Naive thymus-derived CD4-positive, alpha-beta T cell (primary cell): ENCODE measurements around the gene LEKR1. TPM values are rescaled to one million over a fixed set of nuclear protein-coding genes. Genes with fewer than 3 reads are reported as not detected.

Experiments
- ATAC-seq: fragments of 150-1000 bp; cut with Tn5 transposase; 2 replicates; pipeline ENCODE4 v1.10.0; 2021; ENCODE audit warnings: mild to moderate bottlenecking, moderate library complexity
- CTCF ChIA-PET: fragments of 350-600 bp; sonication (Branson Sonifier 250); formaldehyde crosslinking; loops from one replicate; lab custom pipeline; 2021; ENCODE audit warnings: antibody characterized with exemption; lab: Charles Lee
- POLR2A ChIA-PET: fragments of 350-600 bp; sonication (Branson Sonifier 250); formaldehyde crosslinking; loops from one replicate; lab custom pipeline; 2021; ENCODE audit warnings: antibody characterized with exemption, inconsistent platforms; lab: Charles Lee
- DNase-seq, 9 donors: peaks; one replicate each; pipeline versions ENCODE4 v3.0.0 to v3.0.0-alpha.2; 2020 to 2022; ENCODE audit warnings: mixed read lengths in 1 of 9
- H3K27ac ChIP-seq: one replicate; pipeline ENCODE4 v1.7.0; 2013; ENCODE audit warnings: mild to moderate bottlenecking, low read depth, low read length, moderate library complexity
- H3K27me3 ChIP-seq, 2 donors: one replicate each; pipeline ENCODE4 v1.7.0; 2013; ENCODE audit warnings: low read length in 2 of 2, mild to moderate bottlenecking in 2 of 2, moderate library complexity in 2 of 2; ENCODE audit not compliant: control insufficient read depth in 2 of 2, insufficient read depth in 2 of 2
- H3K36me3 ChIP-seq, 3 experiments: 1 replicate in 2 of 3; 2 replicates in 1 of 3; pipeline ENCODE4 v1.7.0; 2013; ENCODE audit warnings: low read length in 3 of 3, mild to moderate bottlenecking in 3 of 3, moderate library complexity in 1 of 3; ENCODE audit not compliant: insufficient read depth in 3 of 3, control insufficient read depth in 2 of 3
- H3K4me1 ChIP-seq, 2 donors: one replicate each; pipeline ENCODE4 v1.7.0; 2013; ENCODE audit warnings: low read length in 2 of 2, mild to moderate bottlenecking in 2 of 2, moderate library complexity in 1 of 2; ENCODE audit not compliant: control insufficient read depth in 2 of 2, insufficient read depth in 2 of 2
- H3K4me3 ChIP-seq: 2 replicates; pipeline ENCODE4 v1.7.0; 2013; ENCODE audit warnings: mild to moderate bottlenecking, low read length
- H3K9me3 ChIP-seq, 3 experiments: 1 replicate in 2 of 3; 2 replicates in 1 of 3; pipeline ENCODE4 v1.7.0; 2013; ENCODE audit warnings: low read length in 3 of 3; ENCODE audit not compliant: control insufficient read depth in 2 of 3
- H3K27ac Mint-ChIP-seq, 9 donors: one replicate each; pipeline ENCODE4 v1.8.0; 2020 to 2022; ENCODE audit warnings: mixed read lengths in 9 of 9, mild to moderate bottlenecking in 8 of 9, moderate library complexity in 5 of 9, inconsistent platforms in 2 of 9
- H3K27me3 Mint-ChIP-seq, 5 donors: one replicate each; pipeline ENCODE4 v1.8.0; 2021 to 2022; ENCODE audit warnings: mixed read lengths in 5 of 5, mild to moderate bottlenecking in 1 of 5
- H3K36me3 Mint-ChIP-seq, 5 donors: one replicate each; pipeline ENCODE4 v1.8.0; 2020 to 2022; ENCODE audit warnings: mixed read lengths in 5 of 5, mild to moderate bottlenecking in 3 of 5, inconsistent platforms in 1 of 5
- H3K4me1 Mint-ChIP-seq, 7 donors: one replicate each; pipeline ENCODE4 v1.8.0; 2020 to 2022; ENCODE audit warnings: mixed read lengths in 7 of 7, mild to moderate bottlenecking in 3 of 7, inconsistent platforms in 1 of 7
- H3K4me3 Mint-ChIP-seq, 10 donors: one replicate each; pipeline ENCODE4 v1.8.0; 2020 to 2022; ENCODE audit warnings: mild to moderate bottlenecking in 10 of 10, mixed read lengths in 10 of 10, moderate library complexity in 6 of 10, inconsistent platforms in 2 of 10
- H3K9me3 Mint-ChIP-seq, 11 donors: one replicate each; pipeline ENCODE4 v1.8.0; 2020 to 2022; ENCODE audit warnings: mixed read lengths in 11 of 11, mild to moderate bottlenecking in 4 of 11, inconsistent platforms in 1 of 11, moderate library complexity in 1 of 11
- intact Hi-C, 2 donors: fragments of 100-400 bp; cut with micrococcal nuclease; formaldehyde crosslinking; loops; one replicate each; pipeline ENCODE4 v1.15.1; 2023
- polyA plus RNA-seq, 2 donors: library from polyadenylated mRNA; unstranded; fragments of 300-500 nt; fragmentation: Illumina TruSeq; gene quantifications; one replicate each; pipeline ENCODE4 v1.2.3, GENCODE V29; 2021
- total RNA-seq, 6 experiments: library from RNA in 5 of 6; stranded (reverse) in 5 of 6; gene quantifications; 1 replicate in 5 of 6; 2 replicates in 1 of 6; pipeline ENCODE4 v1.2.3 and lab custom pipeline; 2021 to 2026

The LEKR1 gene
- total and polyA plus RNA-seq, 7 experiments from 2014 or later = 0.19 to 5.1 (median 0.81) TPM

GRCh38 chr3:157064402-157064801 lies 238.2 kb downstream of the LEKR1 start:
- H3K4me3 ChIP-seq = no peak overlapping the region
- no peaks in the 10 kb centered on the region for H3K27me3 ChIP-seq
- no peak overlapping the region for H3K4me3 Mint-ChIP-seq
- H3K27ac Mint-ChIP-seq = no peak overlapping the region
- no peaks in the 10 kb centered on the region for H3K36me3 ChIP-seq
- peaks cover 0 to 2% (median 0%) of the 10 kb centered on the region in 11 donors for H3K9me3 Mint-ChIP-seq
- H3K4me1 ChIP-seq = peaks cover 7 to 30% of the 10 kb centered on the region in 2 donors
- ATAC-seq = peak; percentile 52
- intact Hi-C loops = no loop called here
- no peak for DNase-seq
- no peak overlapping the region for H3K27ac ChIP-seq
- H3K27me3 Mint-ChIP-seq = peaks cover 0 to 16% (median 1%) of the 10 kb centered on the region in 5 donors
- no peaks in the 10 kb centered on the region for H3K9me3 ChIP-seq
- ChIA-PET CTCF (no interaction called here), POLR2A (no interaction called here)
- H3K4me1 Mint-ChIP-seq = peaks cover 7 to 25% (median 19%) of the 10 kb centered on the region in 7 donors
- peaks cover 0 to 3% (median 0%) of the 10 kb centered on the region in 5 donors for H3K36me3 Mint-ChIP-seq

GRCh38 chr3:157065201-157065600 lies 239.0 kb downstream of the LEKR1 start:
- H3K27me3 Mint-ChIP-seq = peaks cover 0 to 16% (median 0%) of the 10 kb centered on the region in 5 donors
- peaks cover 7 to 25% (median 19%) of the 10 kb centered on the region in 7 donors for H3K4me1 Mint-ChIP-seq
- H3K27ac ChIP-seq = no peak overlapping the region
- intact Hi-C loops = loop anchor here in 1 of 2 donors (5.0 kb wide), 2 partner anchors 138 to 248 kb away; no protein-coding TSS in a partner anchor
- POLR2A ChIA-PET = interaction anchor here (0.6 kb wide), 1 partner anchor 26 kb away, joined by 3 read pairs; no protein-coding TSS in a partner anchor
- no peaks in the 10 kb centered on the region for H3K27me3 ChIP-seq
- no peak for ATAC-seq
- H3K9me3 ChIP-seq = no peaks in the 10 kb centered on the region
- no peaks in the 10 kb centered on the region for H3K36me3 ChIP-seq
- no peak overlapping the region for H3K4me3 ChIP-seq
- H3K9me3 Mint-ChIP-seq = peaks cover 0 to 2% (median 0%) of the 10 kb centered on the region in 11 donors
- no peak for DNase-seq
- peaks cover 0 to 2% (median 0%) of the 10 kb centered on the region in 5 donors for H3K36me3 Mint-ChIP-seq
- H3K4me3 Mint-ChIP-seq = no peak overlapping the region
- H3K27ac Mint-ChIP-seq = no peak overlapping the region
- peaks cover 7 to 30% of the 10 kb centered on the region in 2 donors for H3K4me1 ChIP-seq
- CTCF ChIA-PET = no interaction called here

GRCh38 chr3:157066335-157067098 lies 240.4 kb downstream of the LEKR1 start:
- POLR2A ChIA-PET = interaction anchor here (1.0 to 1.2 kb wide), 4 partner anchors 109 to 392 kb away, joined by 3 to 4 read pairs (median 4); partner anchors contain the start of gene TIPARP
- intact Hi-C loops = loop anchor here in 1 of 2 donors (5.0 kb wide), 2 partner anchors 139 to 249 kb away; no protein-coding TSS in a partner anchor
- H3K4me3 Mint-ChIP-seq = peak overlapping the region in 8 of 10 donors; percentile 1 to 67 (median 42)

GRCh38 chr3:157067114-157067513 lies 241.0 kb downstream of the LEKR1 start:
- Histone ChIP-seq H3K27ac (no peak overlapping the region), H3K4me1 (peaks cover 7 to 30% of the 10 kb centered on the region in 2 donors), H3K27me3 (no peaks in the 10 kb centered on the region), H3K9me3 (no peaks in the 10 kb centered on the region), H3K4me3 (no peak overlapping the region), H3K36me3 (no peaks in the 10 kb centered on the region)
- peaks cover 0 to 1% (median 0%) of the 10 kb centered on the region in 11 donors for H3K9me3 Mint-ChIP-seq
- ChIA-PET POLR2A (interaction anchor here (1.0 to 1.2 kb wide), 4 partner anchors 108 to 393 kb away, joined by 3 to 4 read pairs (median 4); partner anchors contain the start of gene TIPARP), CTCF (interaction anchor here (0.8 kb wide), 1 partner anchor 40 kb away, joined by 4 read pairs; no protein-coding TSS in a partner anchor)
- peaks cover 0 to 9% (median 0%) of the 10 kb centered on the region in 5 donors for H3K27me3 Mint-ChIP-seq
- H3K27ac Mint-ChIP-seq = peak overlapping the region in 8 of 9 donors; percentile 43 to 90 (median 66)
- H3K4me1 Mint-ChIP-seq = peaks cover 10 to 37% (median 19%) of the 10 kb centered on the region in 7 donors
- peak in 4 of 9 donors; percentile 4 to 54 (median 38) for DNase-seq
- H3K36me3 Mint-ChIP-seq = peaks cover 0 to 2% (median 0%) of the 10 kb centered on the region in 5 donors
- peak overlapping the region in 7 of 10 donors; percentile 1 to 67 (median 48) for H3K4me3 Mint-ChIP-seq
- peak; percentile 73 for ATAC-seq
- intact Hi-C loops = loop anchor here in 1 of 2 donors (5.0 kb wide), 2 partner anchors 140 to 250 kb away; no protein-coding TSS in a partner anchor

More at GRCh38 chr3:157066335-157067098, 240.4 kb downstream of the LEKR1 start:
- Histone ChIP-seq H3K27me3 (no peaks in the 10 kb centered on the region), H3K4me1 (peaks cover 7 to 30% of the 10 kb centered on the region in 2 donors), H3K27ac (no peak overlapping the region), H3K9me3 (no peaks in the 10 kb centered on the region), H3K4me3 (no peak overlapping the region), H3K36me3 (no peaks in the 10 kb centered on the region)
- Mint-ChIP-seq H3K27me3 (peaks cover 0 to 11% (median 0%) of the 10 kb centered on the region in 5 donors), H3K4me1 (peaks cover 7 to 31% (median 19%) of the 10 kb centered on the region in 7 donors), H3K9me3 (no peaks in the 10 kb centered on the region), H3K36me3 (no peaks in the 10 kb centered on the region), H3K27ac (peak overlapping the region; percentile 7 to 90 (median 63))
- DNase-seq (no peak), ATAC-seq (no peak)
- CTCF ChIA-PET = interaction anchor here (0.8 kb wide), 1 partner anchor 39 kb away, joined by 4 read pairs; no protein-coding TSS in a partner anchor

- DNase-seq = no peak
- CTCF ChIA-PET = interaction anchor here (0.5 kb wide), 1 partner anchor 620 kb away, joined by 4 read pairs; no protein-coding TSS in a partner anchor
These were observed 243.3 kb downstream of the LEKR1 start for GRCh38 chr3:157069406-157069805.

More at GRCh38 chr3:157069406-157069805, 243.3 kb downstream of the LEKR1 start:
- POLR2A ChIA-PET = no interaction called here
- intact Hi-C loops = loop anchor here in 1 of 2 donors (5.0 kb wide), 2 partner anchors 142 to 252 kb away; no protein-coding TSS in a partner anchor
- Histone ChIP-seq H3K4me1 (peaks cover 7 to 30% of the 10 kb centered on the region in 2 donors), H3K27ac (no peak overlapping the region), H3K36me3 (no peaks in the 10 kb centered on the region), H3K9me3 (no peaks in the 10 kb centered on the region), H3K4me3 (no peak overlapping the region), H3K27me3 (no peaks in the 10 kb centered on the region)
- Mint-ChIP-seq H3K27me3 (peaks cover 0 to under 1% (median 0%) of the 10 kb centered on the region in 5 donors), H3K4me3 (no peak overlapping the region), H3K36me3 (peaks cover 0 to 2% (median 0%) of the 10 kb centered on the region in 5 donors), H3K4me1 (peaks cover 10 to 40% (median 19%) of the 10 kb centered on the region in 7 donors), H3K9me3 (peaks cover 0 to 1% (median 0%) of the 10 kb centered on the region in 11 donors), H3K27ac (peak overlapping the region in 2 of 9 donors; percentile 51 to 54)
- no peak for ATAC-seq
